ENCODE results near the gene KRT28.
A peak's percentile ranks its signal among the peaks of the same experiment; 100 is the strongest.
"Not testable (repeated sequence)": the region's sequence is repeated elsewhere in the genome, so short reads cannot be mapped to it uniquely, and the experiment has no call there.

KRT28 gene

DNA sequence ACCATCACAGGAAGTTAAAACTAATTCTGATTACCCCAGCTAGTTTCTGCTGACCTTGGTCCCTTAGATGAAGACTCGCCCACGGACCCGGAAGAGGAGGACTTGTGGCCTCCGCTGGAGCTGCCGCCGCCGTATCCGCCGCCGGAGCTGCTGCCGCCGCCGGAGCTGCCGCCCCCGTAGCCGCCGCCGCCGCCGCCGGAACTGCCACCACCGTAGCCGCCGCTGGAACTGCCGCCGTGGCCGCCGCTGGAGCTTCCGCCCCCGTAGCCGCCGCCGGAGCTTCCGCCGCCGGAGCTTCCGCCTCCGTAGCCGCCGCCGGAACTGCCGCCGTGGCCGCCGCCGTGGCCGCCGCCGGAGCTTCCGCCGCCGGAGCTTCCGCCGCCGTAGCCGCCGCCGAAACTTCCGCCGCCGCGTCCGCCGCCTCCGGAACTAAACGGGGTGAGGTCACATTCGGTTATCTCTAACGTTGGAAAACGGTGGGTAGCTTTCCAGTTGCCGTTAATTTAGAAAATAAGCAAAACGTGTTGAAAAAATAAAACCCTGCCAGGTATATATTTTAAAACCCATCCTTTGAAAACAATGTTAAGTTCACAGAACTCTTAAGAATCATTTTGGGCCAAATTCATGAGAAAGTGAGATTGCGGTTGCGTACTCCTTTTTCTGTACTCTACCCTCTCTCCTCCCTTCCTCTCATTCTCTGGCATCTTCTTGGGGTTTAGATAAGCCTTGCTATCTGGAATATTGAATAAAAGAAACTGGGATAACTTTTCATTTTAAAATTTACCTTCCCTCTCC is 19.2 kb upstream of the KRT28 start:
- DNase-seq: peak; percentile 91

DNA sequence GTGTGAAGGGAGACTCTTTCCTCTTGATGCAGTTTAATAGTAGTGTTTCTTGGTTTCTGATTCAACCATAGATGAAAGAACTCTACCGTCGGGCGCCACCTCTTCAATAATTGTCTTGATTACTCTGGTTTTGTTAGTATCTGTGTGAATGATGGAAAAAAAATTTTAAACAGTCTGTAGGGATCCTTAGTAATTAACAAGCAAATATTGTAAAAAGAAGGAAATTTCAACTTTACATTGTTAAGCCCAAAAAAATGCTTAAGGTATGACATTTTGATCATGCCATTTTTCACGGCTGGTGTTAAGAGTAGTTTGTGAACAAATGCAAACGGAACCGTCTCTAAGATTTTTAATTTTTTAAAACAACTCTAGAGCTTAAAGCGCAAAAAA is 18.6 kb upstream of the KRT28 start:
- DNase-seq: no peak

DNA sequence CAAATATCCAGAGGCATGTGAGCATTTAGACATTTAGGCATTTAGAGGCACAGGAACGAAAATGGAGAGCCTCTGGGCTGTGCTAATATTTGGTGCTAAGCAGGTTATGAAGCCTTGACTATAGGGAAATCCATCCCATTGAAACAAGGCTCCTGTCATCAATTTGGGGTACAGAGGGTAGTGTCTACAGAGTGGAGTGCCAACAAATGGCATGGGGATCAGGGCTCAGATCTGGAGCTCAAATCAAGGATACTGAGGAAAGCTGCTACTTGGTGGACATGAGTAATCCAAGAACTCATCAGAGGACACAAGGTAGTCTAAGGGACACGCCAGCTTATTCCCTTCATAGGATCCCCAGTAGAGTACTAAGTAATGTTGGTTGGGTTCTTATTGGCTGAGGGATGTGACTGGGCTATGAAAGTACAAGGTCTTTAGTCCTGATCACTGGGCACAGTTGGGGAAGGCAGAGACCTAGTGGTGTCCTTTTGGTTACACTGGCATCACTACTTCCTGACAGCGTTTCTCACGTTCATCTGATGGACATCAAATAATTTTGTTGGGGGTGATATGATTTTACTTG is 17.4 kb upstream of the KRT28 start:
- DNase-seq: no peak

DNA sequence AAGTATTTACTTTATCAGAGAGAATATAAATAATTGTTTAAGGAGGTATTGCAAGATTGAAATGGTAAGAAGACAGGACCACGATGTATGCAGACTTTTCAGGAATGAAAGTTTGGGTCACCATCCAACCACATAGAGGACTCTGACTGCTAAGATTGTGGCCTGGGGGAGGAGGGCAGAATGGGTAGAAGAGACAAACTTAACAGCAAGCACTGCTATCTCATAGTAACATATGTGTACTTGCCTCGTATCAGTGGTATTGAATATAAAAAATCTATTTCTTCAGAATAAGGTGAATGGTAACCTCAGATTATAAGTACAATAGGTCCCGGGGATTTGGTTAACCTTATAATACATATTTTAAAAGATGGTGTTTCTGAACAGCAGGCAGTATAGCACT is 16.8 kb upstream of the KRT28 start:
- no peak for DNase-seq

DNA sequence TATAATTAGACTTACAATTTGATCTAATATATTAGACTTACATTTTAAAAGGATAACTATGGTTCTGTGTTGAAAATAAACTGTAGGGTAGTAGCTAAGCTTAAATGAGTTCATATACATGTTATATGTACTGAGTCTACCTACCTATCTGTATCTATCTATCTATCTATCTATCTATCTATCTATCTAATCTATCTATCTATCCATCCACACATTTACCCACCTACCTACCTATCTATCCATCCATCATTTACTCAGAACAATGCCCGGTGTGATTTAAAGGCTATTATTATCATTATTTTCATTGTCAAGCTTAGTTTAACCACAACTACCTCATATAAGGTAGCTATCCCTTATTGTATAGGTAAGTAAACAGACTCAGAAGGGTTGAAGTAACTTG is 15.6 kb upstream of the KRT28 start:
- no peak for DNase-seq

DNA sequence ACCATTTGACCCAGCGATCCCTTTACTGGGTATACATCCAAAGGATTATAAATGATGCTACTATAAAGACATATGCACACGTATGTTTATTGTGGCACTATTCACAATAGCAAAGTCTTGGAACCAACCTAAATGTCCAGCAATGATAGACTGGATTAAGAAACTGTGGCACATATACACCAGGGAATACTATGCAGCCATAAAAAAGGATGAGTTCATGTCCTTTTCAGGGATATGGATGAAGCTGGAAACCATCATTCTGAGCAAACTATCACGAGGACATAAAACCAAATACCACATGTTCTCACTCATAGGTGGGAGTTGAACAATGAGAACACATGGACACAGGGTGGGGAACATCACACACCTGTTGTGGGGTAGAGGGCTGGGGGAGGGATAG is 14.9 kb upstream of the KRT28 start:
- not testable (repeated sequence) for DNase-seq

DNA sequence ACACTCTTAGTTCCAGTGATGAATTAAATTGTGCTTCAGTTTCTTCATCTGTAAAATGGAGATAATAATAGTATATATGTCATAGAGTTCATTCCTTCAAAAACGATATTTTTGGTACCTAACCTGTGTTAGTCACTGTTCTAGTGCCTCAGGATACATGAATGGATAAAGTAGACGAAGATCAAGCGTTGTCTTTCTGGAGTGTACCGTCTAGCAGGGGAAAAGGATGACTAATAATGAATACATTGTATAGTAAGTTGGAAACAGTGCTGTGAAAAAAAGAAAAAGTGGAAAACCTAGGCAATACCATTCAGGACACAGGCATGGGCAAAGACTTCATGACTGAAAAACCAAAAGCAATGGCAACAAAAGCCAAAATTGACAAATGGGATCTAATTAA is 14.0 kb upstream of the KRT28 start:
- no peak for DNase-seq

DNA sequence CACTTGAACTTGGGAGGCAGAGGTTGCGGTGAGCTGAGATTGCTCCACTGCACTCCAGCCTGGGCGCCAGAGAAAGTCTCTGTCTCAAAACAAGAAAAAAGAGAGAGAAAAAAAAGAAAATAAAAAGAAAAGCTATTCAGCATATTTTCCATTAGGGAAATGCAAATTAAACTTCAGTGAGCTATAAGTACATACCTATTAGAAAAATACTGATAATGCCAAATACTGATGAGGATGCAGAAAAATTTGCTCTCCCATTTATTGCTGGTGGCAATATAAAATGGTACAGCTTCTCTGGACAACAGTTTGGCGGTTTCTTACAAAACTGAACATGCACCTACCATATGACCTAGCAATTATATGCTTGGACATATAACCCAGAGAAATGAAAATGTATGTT is 12.9 kb upstream of the KRT28 start:
- no peak for DNase-seq

DNA sequence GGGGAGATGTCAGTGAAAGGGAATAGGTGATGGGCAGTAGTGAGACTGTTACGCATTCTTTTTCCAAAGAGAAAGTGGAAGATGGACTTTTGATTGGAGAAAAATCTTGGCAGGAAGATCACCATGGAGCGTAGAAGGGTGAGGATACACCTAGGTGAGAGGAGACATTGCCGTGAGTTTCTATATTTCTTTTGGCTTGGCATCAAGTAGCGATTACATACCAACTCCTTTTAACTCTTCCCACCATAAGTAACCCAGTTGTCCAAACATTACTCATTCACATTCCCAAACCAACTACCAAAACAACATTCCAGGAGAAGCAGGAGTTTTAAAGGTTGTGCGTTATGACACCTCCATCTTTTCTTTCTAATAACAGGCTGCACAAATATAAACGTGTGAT is 10.7 kb upstream of the KRT28 start:
- no peak for DNase-seq

DNA sequence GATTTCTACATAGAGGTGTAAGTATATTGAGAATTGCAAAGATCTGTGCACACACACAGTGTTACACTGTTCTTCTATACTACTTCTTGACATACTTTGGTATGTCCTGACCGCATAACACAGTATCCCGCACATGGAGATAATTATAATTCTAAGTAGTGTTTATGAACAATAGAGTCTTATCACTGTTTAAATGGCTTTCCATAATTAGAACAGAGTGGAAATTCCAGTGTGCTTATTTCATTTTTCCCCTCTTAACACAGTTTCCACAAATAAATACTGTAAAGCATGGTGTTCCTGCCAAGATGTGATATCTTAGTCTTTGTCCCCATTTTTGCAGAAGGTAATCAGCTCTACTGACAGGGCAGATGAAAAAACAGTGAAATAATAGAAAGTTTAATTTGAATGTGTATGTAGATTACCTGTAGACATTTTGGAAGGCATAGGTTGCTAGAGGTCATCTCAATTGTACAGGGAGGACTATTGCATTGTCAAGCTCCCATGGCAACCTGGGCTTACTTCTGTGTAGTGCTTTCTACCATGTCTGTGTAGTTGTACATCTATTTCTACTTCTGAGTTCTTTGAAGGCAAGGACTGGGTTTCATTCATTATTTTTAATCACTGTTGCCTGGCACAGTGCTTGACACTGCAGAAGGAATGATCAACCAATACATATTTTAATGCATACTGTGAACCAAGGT is 10.1 kb upstream of the KRT28 start:
- no peak for DNase-seq

DNA sequence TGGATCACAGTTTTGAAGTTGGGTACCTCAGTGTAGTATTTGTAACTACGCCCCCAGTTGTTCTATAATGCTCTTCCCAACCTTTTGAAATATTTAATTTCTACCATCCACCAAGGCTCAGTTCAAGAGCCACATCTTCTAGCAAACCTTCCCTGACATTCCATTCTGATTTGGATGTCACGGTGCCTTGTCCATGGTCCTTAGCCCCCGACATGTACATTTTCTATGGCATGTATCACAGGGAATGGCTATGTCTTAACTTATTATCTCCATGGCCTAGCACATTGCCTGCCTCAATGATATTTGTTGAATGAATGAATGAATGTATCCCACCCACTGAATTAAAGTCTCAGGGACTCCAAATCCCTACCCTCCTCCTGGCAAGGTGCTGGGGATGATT is 6.4 kb upstream of the KRT28 start:
- DNase-seq: no peak

DNA sequence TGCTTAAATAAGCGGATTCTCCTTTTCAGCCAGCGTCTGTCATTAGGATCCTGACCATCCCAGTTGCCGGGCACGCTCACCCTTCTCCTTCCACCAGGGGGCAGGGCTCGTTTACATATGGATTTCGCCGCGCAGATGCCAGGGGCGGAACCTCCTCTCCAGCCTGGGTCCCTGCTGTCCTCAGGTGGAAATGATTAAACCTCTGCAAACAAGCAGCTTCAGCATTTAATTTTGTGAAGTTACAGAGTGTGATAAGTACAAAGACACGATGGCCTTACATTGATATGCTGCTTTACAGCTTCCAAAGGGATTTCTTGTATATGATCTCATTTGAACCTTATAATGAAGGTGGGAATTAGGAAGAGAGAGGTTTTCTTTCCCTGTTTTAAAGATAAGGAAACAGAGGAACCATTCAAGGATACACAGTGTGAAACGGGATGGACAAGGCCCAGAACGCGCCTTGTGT is 3.9 kb upstream of the KRT28 start:
- peak; percentile 74 for DNase-seq

DNA sequence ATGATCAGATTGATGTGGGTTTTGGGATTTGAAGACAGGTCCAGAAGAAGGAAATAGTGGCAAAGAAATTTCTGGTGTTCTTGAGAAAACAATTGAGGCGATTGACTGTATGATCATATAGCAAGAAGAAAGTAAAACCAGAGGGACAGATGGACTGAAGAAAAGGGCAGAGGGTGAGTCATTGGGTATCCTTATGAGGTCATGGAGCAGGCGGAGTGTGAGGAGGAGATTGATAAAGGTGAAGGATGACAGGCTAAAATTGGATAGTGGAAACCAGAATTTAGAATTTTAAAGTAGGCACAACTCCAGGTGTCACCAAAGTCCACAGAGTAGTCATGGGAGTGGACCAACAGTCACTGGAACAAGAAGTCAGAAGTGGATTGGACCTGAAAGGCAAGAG is 1.4 kb upstream of the KRT28 start:
- no peak for DNase-seq

DNA sequence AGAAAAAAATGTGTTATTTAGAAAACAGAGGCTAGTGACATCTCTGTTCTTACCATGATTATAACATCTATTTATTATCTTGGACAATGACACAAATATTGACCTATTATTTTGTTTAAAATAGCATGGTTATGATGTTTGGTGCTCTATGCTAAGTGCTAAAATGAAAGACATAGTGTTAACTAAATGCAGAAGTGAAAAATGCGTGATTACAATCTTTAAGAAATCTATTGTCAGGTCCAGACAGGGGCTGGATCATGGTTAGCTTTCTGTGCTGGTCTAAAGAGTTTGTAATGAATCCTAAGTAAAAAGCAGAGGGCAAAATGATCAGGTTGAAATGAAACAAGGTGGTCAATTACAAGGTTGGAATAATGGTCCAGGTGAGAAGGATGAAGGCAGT is 622 bp upstream of the KRT28 start:
- no peak for DNase-seq

DNA sequence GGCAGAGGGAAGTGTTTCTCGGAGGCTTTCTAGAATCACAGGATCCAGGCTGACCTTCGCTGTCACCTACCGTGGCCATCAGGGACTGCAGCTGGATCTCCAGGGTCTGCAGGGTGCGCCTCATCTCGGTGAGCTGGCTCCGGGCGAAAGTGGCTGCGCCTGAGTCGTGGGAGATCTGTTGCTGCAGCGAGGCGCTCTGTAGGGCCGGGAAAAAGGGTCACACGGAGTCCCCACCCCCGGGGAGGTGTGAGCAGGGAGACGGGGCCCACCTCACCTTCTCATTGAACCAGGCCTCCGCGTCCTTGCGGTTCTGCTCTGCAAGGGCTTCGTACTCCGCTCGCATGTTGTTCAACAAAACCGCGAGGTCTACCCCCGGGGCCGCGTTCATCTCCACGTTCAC is 2.9 kb downstream of the KRT28 start:
- DNase-seq: no peak

DNA sequence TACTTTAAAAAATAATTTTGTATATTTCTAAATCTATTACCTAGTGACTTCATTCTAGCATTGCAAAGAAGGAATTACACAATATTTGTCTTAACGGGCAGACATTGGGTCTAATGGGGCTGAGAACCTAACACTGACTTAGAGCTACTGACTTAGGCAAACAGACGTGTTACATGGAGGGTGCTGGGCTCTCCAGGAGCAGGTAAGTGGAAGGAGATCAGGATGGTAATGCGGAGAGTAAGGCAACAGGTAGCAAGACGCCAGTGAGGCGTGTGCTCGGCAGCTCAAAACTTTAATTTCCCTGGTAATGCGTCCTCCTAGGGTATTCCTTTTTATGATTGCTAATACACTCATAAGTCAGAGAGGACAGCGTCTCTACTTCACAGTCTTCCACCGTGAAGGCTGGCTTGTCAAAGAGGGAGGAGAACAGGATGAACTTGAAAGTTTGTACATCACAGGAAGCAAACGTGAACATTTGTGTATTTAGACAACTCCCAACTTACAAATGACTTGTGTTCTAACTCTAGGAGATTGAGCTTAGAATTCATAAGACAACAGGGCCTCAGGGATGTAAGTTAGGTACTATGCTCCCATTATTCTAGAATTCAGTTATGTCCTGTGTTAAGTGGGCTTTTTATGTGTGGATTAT is 4.6 kb downstream of the KRT28 start:
- no peak for DNase-seq

DNA sequence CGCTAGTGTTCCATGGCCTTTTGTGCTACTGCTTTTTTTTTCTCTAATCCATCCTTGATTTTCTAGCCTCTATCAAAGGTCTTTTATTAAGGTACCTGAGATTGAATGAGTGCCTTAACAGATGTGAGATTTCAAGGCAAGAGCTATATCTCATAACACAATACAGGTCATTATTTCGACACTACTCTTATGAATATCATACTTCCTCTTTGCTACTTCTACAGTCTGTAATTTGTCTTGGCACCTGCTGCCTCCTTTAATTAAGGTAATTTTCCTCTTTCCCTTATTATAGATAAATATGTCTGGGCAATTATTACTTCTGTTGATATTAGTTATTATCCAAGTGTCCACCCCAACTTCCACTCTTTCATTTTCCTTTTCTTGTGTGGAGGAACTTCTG is 5.3 kb downstream of the KRT28 start:
- DNase-seq: no peak

DNA sequence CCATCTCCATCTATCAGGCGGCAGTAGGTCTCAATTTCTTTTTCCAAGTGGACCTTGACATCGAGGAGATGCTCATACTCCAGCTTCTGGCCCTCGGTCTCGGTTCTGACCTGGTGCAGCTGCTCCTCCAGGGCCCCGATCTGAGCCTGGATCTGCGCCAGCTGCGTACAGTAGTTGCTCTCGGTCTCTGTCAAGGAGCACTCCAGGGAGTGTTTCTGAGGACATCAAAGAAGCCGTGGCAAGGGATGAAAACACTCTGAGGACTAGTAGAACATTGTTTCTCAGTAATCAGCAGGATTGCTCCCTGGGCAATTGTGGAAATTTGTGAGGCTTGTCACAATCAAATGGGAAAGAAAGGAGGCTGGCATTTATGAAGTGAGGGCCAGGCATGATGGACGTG is 5.9 kb downstream of the KRT28 start:
- DNase-seq: no peak

DNA sequence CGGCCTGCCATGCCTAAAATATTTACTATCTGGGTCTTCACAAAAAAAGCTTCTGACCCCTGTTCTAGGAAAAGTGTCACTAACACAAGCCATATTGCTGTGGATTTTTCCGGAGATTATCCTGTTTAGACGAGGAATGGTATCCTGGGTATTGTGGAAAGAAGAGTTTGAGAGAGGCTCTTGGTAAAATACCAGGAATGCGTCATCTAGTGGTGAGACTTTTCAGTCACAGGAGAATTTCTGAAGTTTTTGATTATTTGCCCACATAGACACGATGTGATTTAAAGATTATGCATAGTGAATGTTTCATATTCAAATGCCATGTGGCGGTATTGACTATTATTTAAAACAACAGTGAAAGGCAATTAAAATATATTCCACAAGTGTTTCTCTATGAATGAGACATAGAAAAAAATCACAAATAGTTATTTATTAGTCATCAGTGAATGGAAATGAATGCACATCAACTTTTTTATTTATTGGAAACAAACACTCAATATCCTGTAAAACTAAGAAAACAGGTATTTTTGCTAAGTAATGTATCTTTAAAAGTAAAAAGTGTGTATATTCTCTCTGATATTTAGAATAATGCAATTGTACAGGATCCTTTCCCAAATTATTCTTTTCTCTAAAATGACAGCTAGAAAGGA is 7.8 kb downstream of the KRT28 start:
- DNase-seq: no peak

DNA sequence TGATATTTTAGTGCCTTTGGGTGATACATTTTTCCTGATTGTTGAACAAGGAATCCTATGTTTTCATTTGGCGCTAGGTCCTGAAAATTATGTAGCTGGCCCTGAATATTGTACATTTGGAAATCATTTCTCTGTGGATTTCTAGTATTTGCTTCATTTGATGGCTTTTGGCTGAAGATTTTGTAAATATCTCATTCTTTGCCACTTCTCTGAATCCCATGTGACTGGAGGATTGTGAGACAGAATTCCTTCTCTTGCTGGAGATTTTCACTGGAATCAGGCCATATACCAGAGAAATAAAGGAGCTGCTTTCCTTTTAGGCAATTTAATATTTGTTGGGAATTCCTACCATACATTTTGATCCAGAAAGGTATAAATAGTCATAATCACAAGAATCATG is 8.6 kb downstream of the KRT28 start:
- no peak for DNase-seq

DNA sequence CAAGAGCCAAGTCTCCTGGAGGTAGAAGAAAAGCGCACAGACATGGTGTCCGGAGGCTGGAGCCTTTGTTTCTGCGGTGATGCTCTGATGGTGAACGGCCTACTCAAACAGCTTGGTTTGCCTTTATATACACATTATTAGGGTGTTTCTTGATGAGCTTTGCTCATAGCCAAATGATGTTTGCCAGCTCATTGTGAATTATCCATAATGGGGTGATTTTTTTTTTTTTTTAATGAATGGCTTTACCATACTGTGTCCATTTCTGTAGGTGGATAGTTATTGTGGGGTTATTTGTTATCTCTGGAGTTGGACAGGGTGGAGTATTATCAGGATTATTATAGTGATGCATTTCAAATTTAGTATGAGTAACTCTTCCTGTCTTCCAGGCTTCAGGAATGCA is 17.3 kb downstream of the KRT28 start, which contains the start of gene KRT27:
KRT27 (minus strand) TSS at position 101 of the 400 bp plus-strand sequence; CDS start at position 44, 57 bp downstream.
- DNase-seq: no peak

DNA sequence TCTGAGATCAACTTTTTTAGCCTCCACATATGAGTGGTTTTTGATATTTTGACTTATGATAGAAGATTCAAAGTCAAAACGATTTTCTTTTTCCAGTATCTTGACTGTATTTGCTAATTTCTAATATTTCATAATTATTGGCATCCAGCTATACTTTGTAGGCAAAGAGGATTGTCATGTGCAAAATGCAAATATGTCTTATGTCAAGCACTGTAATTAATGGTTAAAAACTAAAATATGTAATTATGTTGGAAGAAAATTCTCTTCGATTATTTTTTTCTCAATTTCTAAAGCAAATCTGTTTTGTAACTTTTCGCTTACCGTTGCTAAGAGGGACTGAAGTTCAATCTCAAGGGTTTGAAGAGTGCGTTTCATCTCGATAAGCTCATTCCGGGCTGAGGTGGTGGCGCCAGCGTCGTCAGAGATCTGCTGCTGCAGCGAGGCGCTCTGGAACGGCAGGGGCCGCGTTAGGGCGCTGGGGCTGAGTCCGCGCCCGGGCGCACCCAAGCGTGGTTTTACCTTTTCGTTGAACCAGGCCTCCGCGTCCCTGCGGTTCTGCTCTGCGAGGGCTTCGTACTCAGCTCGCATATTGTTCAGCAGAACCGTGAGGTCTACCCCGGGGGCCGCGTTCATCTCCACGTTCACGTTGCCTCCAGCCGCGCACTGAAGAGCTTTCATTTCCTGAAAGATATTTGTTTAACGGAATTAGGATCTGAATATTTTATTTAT is 20.4 kb downstream of the KRT28 start:
- DNase-seq: no peak

All from right hindlimb (tissue), 1 donor.